Measurements from ENCODE around the gene MYL2. TPM values are rescaled to one million over a fixed set of nuclear protein-coding genes. Genes with fewer than 3 reads are reported as not detected.

MYL2 gene
- polyA plus RNA-seq, 1 donor (not counting 4 experiments of a cell fraction or from before 2014, with no cell fraction given) = 0.08 TPM

DNA sequence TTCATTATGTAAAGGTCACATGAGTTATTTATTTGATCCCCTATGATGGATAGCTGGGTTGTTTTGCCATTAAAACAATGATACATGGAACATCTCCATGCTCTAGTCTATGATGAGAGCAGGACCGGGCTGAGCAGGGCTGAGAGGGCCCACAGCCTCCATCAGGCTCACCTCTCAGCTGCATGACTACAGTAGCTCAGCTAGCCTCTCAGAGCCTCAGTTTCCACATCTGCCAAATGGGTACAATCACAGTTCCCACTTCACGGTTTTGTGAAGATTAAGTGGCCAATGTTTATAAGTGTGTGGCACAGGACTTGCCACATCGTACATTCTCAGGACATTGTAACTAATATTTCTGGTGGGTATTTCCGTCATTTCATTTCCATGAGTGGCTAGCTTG lies 19.9 kb upstream of the MYL2 start:
- Histone ChIP-seq H3K27ac (ENCODE audit: control insufficient read depth, insufficient read depth, low read length) (no peak overlapping the region), H3K9ac (ENCODE audit: control insufficient read depth, extremely low read depth, insufficient read depth, low read length) (no peak overlapping the region), H3K4me1 (ENCODE audit: control insufficient read depth, extremely low read depth, insufficient read depth, low read length) (peaks cover 3% of the 10 kb centered on the region), H2AFZ (ENCODE audit: control insufficient read depth, low read length) (no peak overlapping the region), H3K9me1 (ENCODE audit: control insufficient read depth, extremely low read depth, insufficient read depth, low read length) (no peaks in the 10 kb centered on the region), H3K9me3 (ENCODE audit: control insufficient read depth, low read depth, low read length) (no peaks in the 10 kb centered on the region), H4K20me1 (ENCODE audit: control insufficient read depth, extremely low read depth, insufficient read depth, low read length) (no peaks in the 10 kb centered on the region), H3K4me3 (ENCODE audit: control insufficient read depth in 2 of 3, extremely low read depth in 1 of 3, insufficient read depth in 2 of 3, low read depth in 1 of 3, low read length in 3 of 3) (no peak overlapping the region), H3K4me2 (ENCODE audit: control insufficient read depth, extremely low read depth, insufficient read depth, low read depth, low read length) (no peak overlapping the region), H3K79me2 (ENCODE audit: control insufficient read depth, insufficient read depth, low read length) (no peaks in the 10 kb centered on the region), H3K27me3 (ENCODE audit: control insufficient read depth, extremely low read depth, insufficient read depth, low read length) (no peaks in the 10 kb centered on the region), H3K36me3 (ENCODE audit: control insufficient read depth in 2 of 2, extremely low read depth in 1 of 2, insufficient read depth in 2 of 2, low read length in 2 of 2) (no peaks in the 10 kb centered on the region)
- DNase-seq (ENCODE audit: low read depth, low spot score) (no peak), FAIRE-seq (no peak)
- TF ChIP-seq, protein P1, sequence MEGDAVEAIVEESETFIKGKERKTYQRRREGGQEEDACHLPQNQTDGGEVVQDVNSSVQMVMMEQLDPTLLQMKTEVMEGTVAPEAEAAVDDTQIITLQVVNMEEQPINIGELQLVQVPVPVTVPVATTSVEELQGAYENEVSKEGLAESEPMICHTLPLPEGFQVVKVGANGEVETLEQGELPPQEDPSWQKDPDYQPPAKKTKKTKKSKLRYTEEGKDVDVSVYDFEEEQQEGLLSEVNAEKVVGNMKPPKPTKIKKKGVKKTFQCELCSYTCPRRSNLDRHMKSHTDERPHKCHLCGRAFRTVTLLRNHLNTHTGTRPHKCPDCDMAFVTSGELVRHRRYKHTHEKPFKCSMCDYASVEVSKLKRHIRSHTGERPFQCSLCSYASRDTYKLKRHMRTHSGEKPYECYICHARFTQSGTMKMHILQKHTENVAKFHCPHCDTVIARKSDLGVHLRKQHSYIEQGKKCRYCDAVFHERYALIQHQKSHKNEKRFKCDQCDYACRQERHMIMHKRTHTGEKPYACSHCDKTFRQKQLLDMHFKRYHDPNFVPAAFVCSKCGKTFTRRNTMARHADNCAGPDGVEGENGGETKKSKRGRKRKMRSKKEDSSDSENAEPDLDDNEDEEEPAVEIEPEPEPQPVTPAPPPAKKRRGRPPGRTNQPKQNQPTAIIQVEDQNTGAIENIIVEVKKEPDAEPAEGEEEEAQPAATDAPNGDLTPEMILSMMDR (optimal IDR thresholded peaks at IDR 0.05 in 1 of 3, IDR thresholded peaks at IDR 0.05 in 1 of 3, conservative IDR thresholded peaks at IDR 0.05 in 1 of 3; ENCODE audit: extremely low read depth in 1 of 3, insufficient read depth in 2 of 3, low read length in 3 of 3) = no peak
- no peak for TF ChIP-seq EZH2 (IDR thresholded peaks at IDR 0.05; ENCODE audit: low read length)
- dilution Hi-C loops (cut with MboI; ENCODE audit: extremely low pct_ligation_motif_present, low sequenced_read_pairs) = no loop called here

DNA sequence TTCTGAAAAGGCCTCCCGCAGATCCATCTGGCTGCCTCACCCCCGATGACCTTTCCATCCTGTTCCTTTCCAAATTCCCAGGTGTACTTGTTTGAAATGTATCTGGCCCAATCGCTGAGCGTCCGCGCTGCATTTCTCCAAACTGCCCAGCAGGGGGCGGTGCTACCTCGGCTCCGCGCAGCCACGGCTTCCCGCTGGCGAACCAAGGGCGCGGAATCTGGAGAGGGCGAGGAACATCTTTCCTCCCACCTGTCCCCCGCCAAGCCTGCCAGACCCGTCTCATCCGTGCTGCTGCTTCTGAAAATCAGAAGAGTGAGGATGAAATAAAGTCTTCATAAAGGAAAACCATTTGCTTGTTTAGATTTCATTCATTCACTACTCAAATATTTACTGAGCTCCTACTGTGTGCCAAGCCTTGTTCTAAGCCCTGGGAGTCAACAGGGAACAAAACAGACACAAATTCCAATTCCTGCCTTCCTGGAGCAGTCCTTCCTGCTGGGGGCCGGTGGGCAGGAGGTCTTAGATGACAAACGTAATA lies 16.8 kb upstream of the MYL2 start:
- Histone ChIP-seq H3K9me3 (ENCODE audit: control insufficient read depth, low read depth, low read length) (no peaks in the 10 kb centered on the region), H2AFZ (ENCODE audit: control insufficient read depth, low read length) (no peak overlapping the region), H3K79me2 (ENCODE audit: control insufficient read depth, insufficient read depth, low read length) (no peaks in the 10 kb centered on the region), H3K4me1 (ENCODE audit: control insufficient read depth, extremely low read depth, insufficient read depth, low read length) (peaks cover 17% of the 10 kb centered on the region), H3K36me3 (ENCODE audit: control insufficient read depth in 2 of 2, extremely low read depth in 1 of 2, insufficient read depth in 2 of 2, low read length in 2 of 2) (no peaks in the 10 kb centered on the region), H3K9ac (ENCODE audit: control insufficient read depth, extremely low read depth, insufficient read depth, low read length) (no peak overlapping the region), H4K20me1 (ENCODE audit: control insufficient read depth, extremely low read depth, insufficient read depth, low read length) (no peaks in the 10 kb centered on the region), H3K27me3 (ENCODE audit: control insufficient read depth, extremely low read depth, insufficient read depth, low read length) (no peaks in the 10 kb centered on the region), H3K27ac (ENCODE audit: control insufficient read depth, insufficient read depth, low read length) (no peak overlapping the region), H3K4me3 (ENCODE audit: control insufficient read depth in 2 of 3, extremely low read depth in 1 of 3, insufficient read depth in 2 of 3, low read depth in 1 of 3, low read length in 3 of 3) (no peak overlapping the region), H3K4me2 (ENCODE audit: control insufficient read depth, extremely low read depth, insufficient read depth, low read depth, low read length) (peak overlapping the region; percentile 28), H3K9me1 (ENCODE audit: control insufficient read depth, extremely low read depth, insufficient read depth, low read length) (no peaks in the 10 kb centered on the region)
- FAIRE-seq = peak; percentile 62
- dilution Hi-C loops (cut with MboI; ENCODE audit: extremely low pct_ligation_motif_present, low sequenced_read_pairs) = no loop called here
- no peak for DNase-seq (ENCODE audit: low read depth, low spot score)
- TF ChIP-seq, protein P1 (optimal IDR thresholded peaks at IDR 0.05 in 1 of 3, IDR thresholded peaks at IDR 0.05 in 1 of 3, conservative IDR thresholded peaks at IDR 0.05 in 1 of 3; ENCODE audit: extremely low read depth in 1 of 3, insufficient read depth in 2 of 3, low read length in 3 of 3) = peak; percentile 90 to 97 (median 94)
- TF ChIP-seq EZH2 (IDR thresholded peaks at IDR 0.05; ENCODE audit: low read length) = no peak
